HCT116 (cell line): ENCODE results near the gene UXS1. TPM values are rescaled to one million over a fixed set of nuclear protein-coding genes. Genes with fewer than 3 reads are reported as not detected.

Experiments
- ATAC-seq: fragments of 200-7000 bp; cut with Tn5 transposase; 2 replicates; pipeline ENCODE4 v1.9.1; 2020; ENCODE audit warnings: mild to moderate bottlenecking, moderate library complexity
- BruUV-seq: library from RNA; stranded (reverse); fragments of 400-500 nt; replicated peaks from 2 replicates; lab custom pipeline; 2021; lab: Mats Ljungman, UMichigan
- CTCF ChIA-PET: fragments of 300-600 bp; sonication (Branson Sonifier 250); formaldehyde crosslinking; loops from one replicate; lab custom pipeline; 2021; ENCODE audit warnings: antibody characterized with exemption; lab: Charles Lee
- POLR2A ChIA-PET: fragments of 300-600, 350-600 bp; sonication (Branson Sonifier 250); formaldehyde crosslinking; loops from one replicate; lab custom pipeline; 2021; ENCODE audit warnings: antibody characterized with exemption; lab: Charles Lee
- RAD21 ChIA-PET, 2 experiments: fragments of 300-600 bp; sonication (Branson Sonifier 250); formaldehyde crosslinking; loops; one replicate each; lab custom pipeline; 2023; ENCODE audit warnings: low total read pairs in 2 of 2; ENCODE audit not compliant: uncharacterized antibody in 2 of 2, unreplicated experiment in 2 of 2, low non-redundant PET in 1 of 2; lab: Charles Lee
- DNase-seq: peaks from one replicate; pipeline ENCODE4 v3.0.0-alpha.2; 2010; ENCODE audit warnings: low read depth, low spot score
- H2AFZ ChIP-seq: fragments of 200-600 bp; shearing (Covaris generic), sonication (generic); 2 replicates; pipeline ENCODE4 v1.6.1; 2017; ENCODE audit warnings: low read depth, mixed run types, mixed read lengths, antibody characterized with exemption, low read length; ENCODE audit not compliant: poor library complexity, severe bottlenecking
- H3K27ac ChIP-seq: 2 replicates; pipeline ENCODE4 v1.5.1; 2012; ENCODE audit warnings: low read depth, low read length
- H3K27me3 ChIP-seq: fragments of 200-600 bp; sonication (generic); 2 replicates; pipeline ENCODE4 v1.6.1; 2016; ENCODE audit warnings: mixed run types, low read length, mixed read lengths; ENCODE audit not compliant: insufficient read depth
- H3K36me3 ChIP-seq, 2 experiments: fragments of 200-500 bp in 1 of 2; fragments of 200-600 bp in 1 of 2; sonication (Bioruptor generic) in 1 of 2; sonication (generic) in 1 of 2; 2 replicates each; pipeline versions ENCODE4 v1.5.1 to v1.6.1; 2014 to 2016; ENCODE audit warnings: low read length in 2 of 2, inconsistent platforms in 1 of 2, mixed read lengths in 1 of 2, mixed run types in 1 of 2; ENCODE audit not compliant: insufficient read depth in 2 of 2, control insufficient read depth in 1 of 2
- H3K4me1 ChIP-seq, 2 experiments: fragments of 200-600 bp in 1 of 2; sonication (generic) in 1 of 2; 2 replicates each; pipeline versions ENCODE4 v1.5.1 to v1.6.1; 2012 to 2017; ENCODE audit warnings: low read length in 2 of 2, inconsistent platforms in 1 of 2, mild to moderate bottlenecking in 1 of 2, mixed read lengths in 1 of 2, mixed run types in 1 of 2, moderate library complexity in 1 of 2; ENCODE audit not compliant: insufficient read depth in 2 of 2, control insufficient read depth in 1 of 2
- H3K4me2 ChIP-seq: fragments of 200-600 bp; sonication (generic); 2 replicates; pipeline ENCODE4 v1.6.1; 2017; ENCODE audit warnings: mixed run types, low read length, mixed read lengths
- H3K4me3 ChIP-seq, 2 experiments: fragments of 200-600 bp in 1 of 2; sonication (generic) in 1 of 2; replicated peaks in 1 of 2; 2 replicates each; pipeline ENCODE4 v1.5.1; 2011 to 2016; ENCODE audit warnings: low read length in 2 of 2, control low read depth in 1 of 2, low read depth in 1 of 2, mild to moderate bottlenecking in 1 of 2, mixed read lengths in 1 of 2, mixed run types in 1 of 2
- H3K79me2 ChIP-seq: fragments of 200-600 bp; sonication (generic); 2 replicates; pipeline ENCODE4 v1.6.1; 2017; ENCODE audit warnings: mild to moderate bottlenecking, mixed run types, low read length, moderate library complexity, mixed read lengths; ENCODE audit not compliant: insufficient read depth
- H3K9ac ChIP-seq: fragments of 200-600 bp; sonication (generic); 2 replicates; pipeline ENCODE4 v1.6.1; 2016; ENCODE audit warnings: low read length, mixed read lengths
- H3K9me2 ChIP-seq: fragments of 200-600 bp; sonication (generic), shearing (Covaris generic); 2 replicates; pipeline ENCODE4 v1.6.1; 2017; ENCODE audit warnings: mixed run types, mild to moderate bottlenecking, moderate library complexity; ENCODE audit not compliant: insufficient read depth
- H3K9me3 ChIP-seq, 2 experiments: fragments of 200-500 bp in 1 of 2; fragments of 200-600 bp in 1 of 2; sonication (Bioruptor generic) in 1 of 2; sonication (generic) in 1 of 2; 2 replicates each; pipeline ENCODE4 v1.6.1; 2014 to 2017; ENCODE audit warnings: low read length in 2 of 2, mixed read lengths in 2 of 2, inconsistent platforms in 1 of 2, low read depth in 1 of 2, mild to moderate bottlenecking in 1 of 2, mixed run types in 1 of 2, moderate library complexity in 1 of 2; ENCODE audit not compliant: control insufficient read depth in 1 of 2, insufficient read depth in 1 of 2
- H4K20me1 ChIP-seq: fragments of 200-600 bp; sonication (generic), shearing (Covaris generic); 2 replicates; pipeline ENCODE4 v1.6.1; 2017; ENCODE audit warnings: mixed run types, mild to moderate bottlenecking, moderate library complexity; ENCODE audit not compliant: insufficient read depth
- ATF3 ChIP-seq: IDR thresholded peaks from 2 replicates; pipeline ENCODE4 v1.6.1; 2012
- CBX3 ChIP-seq: IDR thresholded peaks from 2 replicates; pipeline ENCODE4 v1.6.1; 2012; ENCODE audit warnings: low read depth
- CTCF ChIP-seq, 3 experiments: fragments of 200-600 bp in 1 of 3; sonication (generic) in 1 of 3; IDR thresholded peaks in 2 of 3; conservative IDR thresholded peaks in 1 of 3; 2 replicates each; pipeline ENCODE4 v1.5.1; 2012 to 2017; ENCODE audit warnings: low read depth in 2 of 3, low read length in 2 of 3, antibody characterized with exemption in 1 of 3, borderline replicate concordance in 1 of 3, control low read depth in 1 of 3, mild to moderate bottlenecking in 1 of 3, mixed read lengths in 1 of 3, mixed run types in 1 of 3, moderate library complexity in 1 of 3; ENCODE audit not compliant: insufficient read depth in 1 of 3
- EGR1 ChIP-seq: IDR thresholded peaks from 2 replicates; pipeline ENCODE4 v1.6.1; 2012; ENCODE audit warnings: low read depth
- EZH2 ChIP-seq: fragments of 200-600 bp; sonication (generic); IDR thresholded peaks from 2 replicates; pipeline ENCODE4 v1.6.1; 2017; ENCODE audit warnings: antibody characterized with exemption, mixed run types
- EZH2phosphoT487 ChIP-seq: fragments of 200-600 bp; IDR thresholded peaks from 2 replicates; pipeline ENCODE4 v1.6.1; 2018; ENCODE audit warnings: antibody characterized with exemption, borderline replicate concordance
- FOSL1 ChIP-seq: IDR thresholded peaks from 2 replicates; pipeline ENCODE4 v1.6.1; 2012; ENCODE audit warnings: low read depth
- MAX ChIP-seq: IDR thresholded peaks from 2 replicates; pipeline ENCODE4 v1.6.1; 2012
- SIN3A ChIP-seq: IDR thresholded peaks from 2 replicates; pipeline ENCODE4 v1.6.1; 2012; ENCODE audit warnings: low read depth
- SP1 ChIP-seq: IDR thresholded peaks from 2 replicates; pipeline ENCODE4 v1.6.1; 2012; ENCODE audit warnings: low read depth
- SRF ChIP-seq: IDR thresholded peaks from 2 replicates; pipeline ENCODE4 v1.6.1; 2012; ENCODE audit warnings: low read depth
- TCF7L2 ChIP-seq: IDR thresholded peaks from 2 replicates; pipeline ENCODE4 v1.7.0; 2011; ENCODE audit warnings: borderline replicate concordance, inconsistent platforms; ENCODE audit not compliant: insufficient read depth, insufficient read length; ENCODE audit errors: extremely low read depth
- ZNF274 ChIP-seq: fragments of 200-500 bp; sonication (Bioruptor generic); IDR thresholded peaks from 2 replicates; pipeline ENCODE4 v1.6.1; 2014; ENCODE audit warnings: mild to moderate bottlenecking, low read depth, low read length, inconsistent platforms
- intact Hi-C: fragments of 100-400 bp; cut with micrococcal nuclease; formaldehyde crosslinking; loops from 2 replicates; pipeline ENCODE4 v1.10.0; 2022
- total RNA-seq: library from RNA; stranded (reverse); gene quantifications from one replicate; pipeline ENCODE4 v1.2.1, GENCODE V29; 2021; ENCODE audit not compliant: unreplicated experiment

The UXS1 gene
- total RNA-seq, 1 experiment from 2014 or later, result 45.7 TPM

GRCh38 chr2:106097038-106098000, 96.8 kb downstream of the UXS1 start:
- Histone ChIP-seq H4K20me1 (no peaks in the 10 kb centered on the region; the same call in 1 of the 2 replicates), H3K4me1 (no peaks in the 10 kb centered on the region), H3K9me3 (no peaks in the 10 kb centered on the region), H3K36me3 (peaks cover 0 to 12% of the 10 kb centered on the region in 2 experiments; a peak in 2 of 4 replicates), H2AFZ (no peak overlapping the region), H3K4me2 (no peak overlapping the region), H3K79me2 (no peaks in the 10 kb centered on the region), H3K27ac (no peak overlapping the region), H3K4me3 (no peak overlapping the region), H3K9ac (no peak overlapping the region), H3K9me2 (no peaks in the 10 kb centered on the region), H3K27me3 (no peaks in the 10 kb centered on the region)
- CTCF ChIA-PET, result interaction anchor here (0.8 to 1.9 kb wide), 2 partner anchors 446 to 521 kb away, joined by 3 to 4 read pairs; no protein-coding TSS in a partner anchor
- POLR2A ChIA-PET, result no interaction called here
- no peak for DNase-seq
- no peak for ATAC-seq
- RAD21 ChIA-PET, result no interaction called here
- intact Hi-C loops, result no loop called here
- no TSS peak for BruUV-seq
- TF ChIP-seq EZH2phosphoT487, result no peak
- no peak for TF ChIP-seq MAX
- TF ChIP-seq EZH2, result no peak
- TF ChIP-seq SIN3A, result no peak
- no peak for TF ChIP-seq CTCF (IDR thresholded peaks at IDR 0.05 in 2 of 3, conservative IDR thresholded peaks at IDR 0.05 in 1 of 3; ENCODE audit: borderline replicate concordance in 1 of 3, insufficient read depth in 1 of 3, low read depth in 2 of 3, low read length in 2 of 3)
- no peak for TF ChIP-seq SRF
- no peak for TF ChIP-seq FOSL1
- TF ChIP-seq ATF3, result no peak
- TF ChIP-seq EGR1, result no peak
- TF ChIP-seq SP1, result no peak
- no peak for TF ChIP-seq TCF7L2
- no peak for TF ChIP-seq CBX3
- TF ChIP-seq ZNF274, result no peak
